ENCODE measurements around the gene SRM. TPM values are rescaled to one million over a fixed set of nuclear protein-coding genes. Genes with fewer than 3 reads are reported as not detected.
A peak's percentile ranks its signal among the peaks of the same experiment; 100 is the strongest.

SRM gene
- total and polyA plus RNA-seq, 2 of the 13 experiments (the other 11 are each of a cell fraction or from before 2014, with no cell fraction given): 27.9 to 31.8 TPM

DNA sequence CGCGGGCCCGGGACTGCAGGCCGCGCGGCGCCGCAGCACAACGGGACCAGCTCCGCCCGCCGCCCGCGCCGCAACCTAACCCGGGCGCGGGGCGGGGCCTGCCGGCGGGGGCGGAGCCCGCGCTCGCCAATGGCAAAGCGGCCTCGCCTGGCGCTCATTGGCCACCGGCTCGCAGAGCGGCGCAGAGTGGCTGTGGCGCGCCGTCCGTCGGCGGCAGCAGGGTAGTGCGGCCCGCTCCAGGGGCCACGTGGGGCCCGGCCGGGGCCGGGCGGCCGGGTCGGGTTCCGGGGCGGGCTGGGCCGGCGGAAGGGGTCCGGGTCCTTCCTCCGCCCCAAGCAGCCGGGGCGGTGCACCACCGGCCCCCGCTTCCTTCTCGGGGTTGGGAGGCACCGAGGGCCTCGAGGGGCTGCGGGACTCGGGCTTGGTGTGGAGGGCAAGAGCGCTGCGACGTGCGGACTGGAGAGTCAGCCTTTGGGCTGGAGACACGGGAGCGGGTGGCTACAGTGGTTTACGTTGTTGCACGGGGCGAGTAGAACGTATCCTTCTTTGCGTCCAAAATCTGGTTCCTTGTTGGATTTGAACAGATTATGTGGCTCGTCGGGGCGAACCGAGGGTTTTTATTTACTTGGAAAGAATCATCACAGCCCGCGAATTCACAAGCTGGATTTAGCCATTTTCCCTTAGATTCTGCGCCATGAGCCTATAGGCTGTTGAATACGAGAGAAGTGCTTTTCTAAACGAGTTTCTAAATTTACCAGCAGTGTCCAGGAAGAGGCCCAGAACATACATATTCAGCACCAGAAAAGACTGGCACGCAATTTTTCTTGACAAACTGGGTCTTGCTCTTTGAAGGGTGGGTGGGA is at the start of gene SRM (continued):
- TF ChIP-seq, protein P1, sequence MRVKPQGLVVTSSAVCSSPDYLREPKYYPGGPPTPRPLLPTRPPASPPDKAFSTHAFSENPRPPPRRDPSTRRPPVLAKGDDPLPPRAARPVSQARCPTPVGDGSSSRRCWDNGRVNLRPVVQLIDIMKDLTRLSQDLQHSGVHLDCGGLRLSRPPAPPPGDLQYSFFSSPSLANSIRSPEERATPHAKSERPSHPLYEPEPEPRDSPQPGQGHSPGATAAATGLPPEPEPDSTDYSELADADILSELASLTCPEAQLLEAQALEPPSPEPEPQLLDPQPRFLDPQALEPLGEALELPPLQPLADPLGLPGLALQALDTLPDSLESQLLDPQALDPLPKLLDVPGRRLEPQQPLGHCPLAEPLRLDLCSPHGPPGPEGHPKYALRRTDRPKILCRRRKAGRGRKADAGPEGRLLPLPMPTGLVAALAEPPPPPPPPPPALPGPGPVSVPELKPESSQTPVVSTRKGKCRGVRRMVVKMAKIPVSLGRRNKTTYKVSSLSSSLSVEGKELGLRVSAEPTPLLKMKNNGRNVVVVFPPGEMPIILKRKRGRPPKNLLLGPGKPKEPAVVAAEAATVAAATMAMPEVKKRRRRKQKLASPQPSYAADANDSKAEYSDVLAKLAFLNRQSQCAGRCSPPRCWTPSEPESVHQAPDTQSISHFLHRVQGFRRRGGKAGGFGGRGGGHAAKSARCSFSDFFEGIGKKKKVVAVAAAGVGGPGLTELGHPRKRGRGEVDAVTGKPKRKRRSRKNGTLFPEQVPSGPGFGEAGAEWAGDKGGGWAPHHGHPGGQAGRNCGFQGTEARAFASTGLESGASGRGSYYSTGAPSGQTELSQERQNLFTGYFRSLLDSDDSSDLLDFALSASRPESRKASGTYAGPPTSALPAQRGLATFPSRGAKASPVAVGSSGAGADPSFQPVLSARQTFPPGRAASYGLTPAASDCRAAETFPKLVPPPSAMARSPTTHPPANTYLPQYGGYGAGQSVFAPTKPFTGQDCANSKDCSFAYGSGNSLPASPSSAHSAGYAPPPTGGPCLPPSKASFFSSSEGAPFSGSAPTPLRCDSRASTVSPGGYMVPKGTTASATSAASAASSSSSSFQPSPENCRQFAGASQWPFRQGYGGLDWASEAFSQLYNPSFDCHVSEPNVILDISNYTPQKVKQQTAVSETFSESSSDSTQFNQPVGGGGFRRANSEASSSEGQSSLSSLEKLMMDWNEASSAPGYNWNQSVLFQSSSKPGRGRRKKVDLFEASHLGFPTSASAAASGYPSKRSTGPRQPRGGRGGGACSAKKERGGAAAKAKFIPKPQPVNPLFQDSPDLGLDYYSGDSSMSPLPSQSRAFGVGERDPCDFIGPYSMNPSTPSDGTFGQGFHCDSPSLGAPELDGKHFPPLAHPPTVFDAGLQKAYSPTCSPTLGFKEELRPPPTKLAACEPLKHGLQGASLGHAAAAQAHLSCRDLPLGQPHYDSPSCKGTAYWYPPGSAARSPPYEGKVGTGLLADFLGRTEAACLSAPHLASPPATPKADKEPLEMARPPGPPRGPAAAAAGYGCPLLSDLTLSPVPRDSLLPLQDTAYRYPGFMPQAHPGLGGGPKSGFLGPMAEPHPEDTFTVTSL (CRISPR knock-in tag; IDR thresholded peaks at IDR 0.05; ENCODE audit: borderline replicate concordance): no peak
- no peak for TF ChIP-seq NPAS2 (CRISPR knock-in tag; IDR thresholded peaks at IDR 0.05; ENCODE audit: borderline replicate concordance)
- TF ChIP-seq, protein P2, sequence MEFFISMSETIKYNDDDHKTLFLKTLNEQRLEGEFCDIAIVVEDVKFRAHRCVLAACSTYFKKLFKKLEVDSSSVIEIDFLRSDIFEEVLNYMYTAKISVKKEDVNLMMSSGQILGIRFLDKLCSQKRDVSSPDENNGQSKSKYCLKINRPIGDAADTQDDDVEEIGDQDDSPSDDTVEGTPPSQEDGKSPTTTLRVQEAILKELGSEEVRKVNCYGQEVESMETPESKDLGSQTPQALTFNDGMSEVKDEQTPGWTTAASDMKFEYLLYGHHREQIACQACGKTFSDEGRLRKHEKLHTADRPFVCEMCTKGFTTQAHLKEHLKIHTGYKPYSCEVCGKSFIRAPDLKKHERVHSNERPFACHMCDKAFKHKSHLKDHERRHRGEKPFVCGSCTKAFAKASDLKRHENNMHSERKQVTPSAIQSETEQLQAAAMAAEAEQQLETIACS (CRISPR knock-in tag; IDR thresholded peaks at IDR 0.05): no peak
- no peak for TF ChIP-seq FOXJ3 (CRISPR knock-in tag; IDR thresholded peaks at IDR 0.05; ENCODE audit: borderline replicate concordance)
- peak; percentile 70 for TF ChIP-seq YY1 (IDR thresholded peaks at IDR 0.05; ENCODE audit: insufficient read depth, insufficient replicate concordance, low read depth, low read length)
- no peak for TF ChIP-seq THYN1 (CRISPR knock-in tag; IDR thresholded peaks at IDR 0.05; ENCODE audit: borderline replicate concordance, low read depth)
- TF ChIP-seq, protein P3, sequence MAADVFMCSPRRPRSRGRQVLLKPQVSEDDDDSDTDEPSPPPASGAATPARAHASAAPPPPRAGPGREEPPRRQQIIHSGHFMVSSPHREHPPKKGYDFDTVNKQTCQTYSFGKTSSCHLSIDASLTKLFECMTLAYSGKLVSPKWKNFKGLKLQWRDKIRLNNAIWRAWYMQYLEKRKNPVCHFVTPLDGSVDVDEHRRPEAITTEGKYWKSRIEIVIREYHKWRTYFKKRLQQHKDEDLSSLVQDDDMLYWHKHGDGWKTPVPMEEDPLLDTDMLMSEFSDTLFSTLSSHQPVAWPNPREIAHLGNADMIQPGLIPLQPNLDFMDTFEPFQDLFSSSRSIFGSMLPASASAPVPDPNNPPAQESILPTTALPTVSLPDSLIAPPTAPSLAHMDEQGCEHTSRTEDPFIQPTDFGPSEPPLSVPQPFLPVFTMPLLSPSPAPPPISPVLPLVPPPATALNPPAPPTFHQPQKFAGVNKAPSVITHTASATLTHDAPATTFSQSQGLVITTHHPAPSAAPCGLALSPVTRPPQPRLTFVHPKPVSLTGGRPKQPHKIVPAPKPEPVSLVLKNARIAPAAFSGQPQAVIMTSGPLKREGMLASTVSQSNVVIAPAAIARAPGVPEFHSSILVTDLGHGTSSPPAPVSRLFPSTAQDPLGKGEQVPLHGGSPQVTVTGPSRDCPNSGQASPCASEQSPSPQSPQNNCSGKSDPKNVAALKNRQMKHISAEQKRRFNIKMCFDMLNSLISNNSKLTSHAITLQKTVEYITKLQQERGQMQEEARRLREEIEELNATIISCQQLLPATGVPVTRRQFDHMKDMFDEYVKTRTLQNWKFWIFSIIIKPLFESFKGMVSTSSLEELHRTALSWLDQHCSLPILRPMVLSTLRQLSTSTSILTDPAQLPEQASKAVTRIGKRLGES (CRISPR knock-in tag; IDR thresholded peaks at IDR 0.05; ENCODE audit: borderline replicate concordance): no peak
- TF ChIP-seq, protein P4, sequence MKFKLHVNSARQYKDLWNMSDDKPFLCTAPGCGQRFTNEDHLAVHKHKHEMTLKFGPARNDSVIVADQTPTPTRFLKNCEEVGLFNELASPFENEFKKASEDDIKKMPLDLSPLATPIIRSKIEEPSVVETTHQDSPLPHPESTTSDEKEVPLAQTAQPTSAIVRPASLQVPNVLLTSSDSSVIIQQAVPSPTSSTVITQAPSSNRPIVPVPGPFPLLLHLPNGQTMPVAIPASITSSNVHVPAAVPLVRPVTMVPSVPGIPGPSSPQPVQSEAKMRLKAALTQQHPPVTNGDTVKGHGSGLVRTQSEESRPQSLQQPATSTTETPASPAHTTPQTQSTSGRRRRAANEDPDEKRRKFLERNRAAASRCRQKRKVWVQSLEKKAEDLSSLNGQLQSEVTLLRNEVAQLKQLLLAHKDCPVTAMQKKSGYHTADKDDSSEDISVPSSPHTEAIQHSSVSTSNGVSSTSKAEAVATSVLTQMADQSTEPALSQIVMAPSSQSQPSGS (CRISPR knock-in tag; IDR thresholded peaks at IDR 0.05): no peak
- no peak for TF ChIP-seq SRF (IDR thresholded peaks at IDR 0.05; ENCODE audit: low read depth, low read length)
- TF ChIP-seq, protein P5, sequence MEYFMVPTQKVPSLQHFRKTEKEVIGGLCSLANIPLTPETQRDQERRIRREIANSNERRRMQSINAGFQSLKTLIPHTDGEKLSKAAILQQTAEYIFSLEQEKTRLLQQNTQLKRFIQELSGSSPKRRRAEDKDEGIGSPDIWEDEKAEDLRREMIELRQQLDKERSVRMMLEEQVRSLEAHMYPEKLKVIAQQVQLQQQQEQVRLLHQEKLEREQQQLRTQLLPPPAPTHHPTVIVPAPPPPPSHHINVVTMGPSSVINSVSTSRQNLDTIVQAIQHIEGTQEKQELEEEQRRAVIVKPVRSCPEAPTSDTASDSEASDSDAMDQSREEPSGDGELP (IDR thresholded peaks at IDR 0.05; ENCODE audit: borderline replicate concordance, low read depth): no peak; the same call in 1 of the 2 replicates
- TF ChIP-seq NAIF1 (CRISPR knock-in tag; IDR thresholded peaks at IDR 0.05; ENCODE audit: borderline replicate concordance): no peak
